GM21737 (cell line): ENCODE measurements around the gene APOH.

Experiments
- ATAC-seq: cut with Tn5 transposase; IDR thresholded peaks from one replicate; pipeline ENCODE4 v1.9.1; 2021; ENCODE audit warnings: mild to moderate bottlenecking, moderate library complexity; ENCODE audit not compliant: unreplicated experiment

The APOH gene

DNA sequence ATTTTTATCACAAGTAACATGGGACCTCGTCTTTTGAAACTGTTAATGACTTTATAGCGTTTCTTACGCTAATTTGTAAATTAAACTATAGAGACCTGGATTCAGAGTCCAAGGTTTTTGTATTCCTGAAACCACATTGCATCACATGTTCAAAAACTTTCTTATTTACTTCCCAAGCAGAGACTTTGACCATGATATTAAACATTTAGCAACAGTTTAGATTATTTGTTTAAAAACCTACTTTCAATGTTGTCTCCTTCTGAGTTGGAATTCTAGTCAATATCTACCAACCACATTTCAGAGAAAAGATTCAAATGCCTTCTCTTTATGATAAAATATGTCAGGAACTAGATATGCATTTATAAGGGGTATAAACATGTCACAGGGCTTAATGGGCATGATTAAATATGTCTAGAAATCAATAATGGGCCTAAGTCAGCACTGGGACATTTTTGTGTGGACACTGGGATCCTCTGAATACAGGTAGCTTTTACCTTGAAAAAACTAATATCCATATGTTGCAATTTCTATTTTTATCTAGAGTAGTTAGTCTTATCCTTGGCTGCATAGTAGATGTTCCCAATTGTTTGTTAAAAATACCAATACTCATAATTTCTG lies 6.3 kb upstream of the APOH start:
- ATAC-seq: no peak

DNA sequence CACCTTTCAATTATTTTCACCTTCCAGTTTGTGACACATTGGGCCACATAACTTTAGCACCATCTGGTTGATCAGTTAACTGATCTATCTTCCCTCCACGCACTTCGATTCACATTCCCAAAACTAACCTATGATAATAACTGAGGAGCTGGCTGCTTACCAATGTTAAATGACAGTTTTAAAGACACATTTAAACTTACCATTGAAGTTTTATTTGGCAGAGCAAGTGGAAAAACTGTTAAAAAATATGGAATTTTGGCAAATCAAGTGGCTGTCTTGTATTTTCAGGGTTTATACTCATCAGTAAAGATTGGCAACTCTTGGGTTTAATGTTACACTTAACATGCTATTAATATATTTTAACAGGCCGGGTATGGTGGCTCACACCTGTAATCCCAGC lies 5.4 kb upstream of the APOH start:
- no peak for ATAC-seq

DNA sequence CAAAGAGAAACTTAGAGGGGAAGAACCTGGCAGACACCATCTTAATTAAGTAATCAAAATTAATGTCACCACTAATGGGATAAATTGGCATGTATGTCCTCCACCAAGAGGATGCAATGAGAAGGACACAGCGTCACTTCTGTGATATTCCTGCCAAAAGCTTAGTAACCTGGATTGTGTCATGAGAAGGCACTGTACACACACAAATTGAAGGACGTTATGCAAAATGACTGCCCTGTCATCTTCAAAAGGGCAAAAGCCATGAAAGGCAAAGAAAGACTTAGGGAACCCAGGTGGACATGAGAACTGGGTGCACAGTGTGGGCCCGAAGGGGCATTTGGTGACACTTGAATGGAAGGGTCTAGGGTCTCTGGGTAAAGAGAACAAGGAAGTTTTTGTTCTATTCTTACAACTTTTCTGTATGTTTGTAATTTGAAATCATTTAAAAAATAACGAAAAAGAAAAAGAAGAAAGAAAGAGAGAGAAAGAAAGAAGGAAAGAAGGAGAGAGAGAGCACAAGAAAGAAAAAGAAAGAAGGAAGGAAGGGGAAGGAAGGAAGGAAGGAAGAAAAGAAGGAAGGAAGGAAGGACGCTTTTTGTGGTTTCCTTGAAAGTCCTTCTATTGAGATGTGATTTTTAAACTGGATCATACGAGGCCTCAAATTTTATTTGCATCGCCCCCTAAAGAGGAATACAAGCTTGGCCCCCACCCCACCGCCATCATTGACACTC lies 4.0 kb upstream of the APOH start:
- ATAC-seq: no peak

DNA sequence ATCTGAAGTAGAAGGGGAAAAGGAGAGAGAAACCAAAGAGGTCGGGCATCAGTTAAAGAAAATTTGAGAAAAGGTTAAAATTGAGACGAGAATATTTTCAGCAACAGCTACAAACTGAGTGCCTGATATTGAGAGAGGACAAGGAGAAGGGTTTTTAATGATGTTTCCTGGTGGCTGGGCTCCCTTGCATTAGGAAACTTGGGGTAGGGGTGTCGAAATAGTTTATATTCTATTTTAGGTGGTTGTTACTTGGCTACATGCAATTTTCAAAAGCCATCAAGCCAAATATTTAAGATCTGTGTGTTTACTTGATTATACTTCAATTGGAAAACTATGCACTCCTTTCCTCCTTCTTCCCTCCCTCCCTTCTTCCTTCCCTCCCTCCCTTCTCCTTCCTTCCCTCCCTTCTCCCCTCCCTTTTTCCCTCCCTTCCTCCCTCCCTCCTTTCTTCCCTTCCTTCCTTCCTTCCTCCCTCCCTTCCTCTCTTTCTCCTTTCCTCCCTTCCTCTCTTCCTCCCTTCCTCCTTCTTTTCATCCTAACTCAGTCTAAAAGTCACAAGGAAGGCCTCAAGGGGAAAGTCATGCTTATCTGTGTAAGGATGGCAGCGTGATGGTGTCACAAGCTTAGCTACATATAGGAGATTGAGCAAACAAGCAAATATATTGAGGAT lies 1.8 kb upstream of the APOH start:
- no peak for ATAC-seq

DNA sequence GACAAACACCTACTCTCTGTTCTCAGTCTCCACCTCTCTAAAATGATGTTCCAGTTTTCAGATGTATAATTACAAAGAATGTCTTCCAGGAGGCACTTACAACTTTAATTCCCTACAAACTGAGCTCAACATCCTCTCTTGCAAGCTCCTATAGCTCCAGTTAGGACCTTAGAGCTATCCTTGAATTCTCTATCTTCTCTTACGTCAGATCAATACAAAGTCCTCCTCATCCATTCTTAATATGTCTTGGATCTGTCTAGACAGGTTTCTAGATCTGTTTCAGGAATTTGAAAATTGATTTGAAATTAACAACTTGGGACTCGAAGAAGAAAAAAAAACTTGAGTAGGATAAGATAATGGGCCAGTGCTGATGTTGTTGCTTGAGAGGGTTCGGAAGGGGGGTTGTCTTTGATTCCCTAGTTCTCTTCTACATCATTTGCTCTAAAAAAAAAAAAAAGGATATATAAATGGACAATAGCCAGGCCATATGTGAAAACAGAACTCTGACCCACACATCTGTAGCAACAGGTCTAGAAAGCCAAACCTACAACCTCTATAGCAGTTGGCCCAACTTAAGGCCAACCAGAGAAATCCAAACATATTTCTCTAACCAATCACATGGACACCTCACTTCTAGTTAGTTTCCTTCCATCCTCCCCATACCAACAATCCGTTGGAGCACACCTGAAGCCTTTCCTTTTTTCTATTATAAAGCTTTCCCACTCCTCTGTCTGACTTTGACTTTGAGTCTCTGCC lies 746 bp upstream of the APOH start:
- no peak for ATAC-seq

DNA sequence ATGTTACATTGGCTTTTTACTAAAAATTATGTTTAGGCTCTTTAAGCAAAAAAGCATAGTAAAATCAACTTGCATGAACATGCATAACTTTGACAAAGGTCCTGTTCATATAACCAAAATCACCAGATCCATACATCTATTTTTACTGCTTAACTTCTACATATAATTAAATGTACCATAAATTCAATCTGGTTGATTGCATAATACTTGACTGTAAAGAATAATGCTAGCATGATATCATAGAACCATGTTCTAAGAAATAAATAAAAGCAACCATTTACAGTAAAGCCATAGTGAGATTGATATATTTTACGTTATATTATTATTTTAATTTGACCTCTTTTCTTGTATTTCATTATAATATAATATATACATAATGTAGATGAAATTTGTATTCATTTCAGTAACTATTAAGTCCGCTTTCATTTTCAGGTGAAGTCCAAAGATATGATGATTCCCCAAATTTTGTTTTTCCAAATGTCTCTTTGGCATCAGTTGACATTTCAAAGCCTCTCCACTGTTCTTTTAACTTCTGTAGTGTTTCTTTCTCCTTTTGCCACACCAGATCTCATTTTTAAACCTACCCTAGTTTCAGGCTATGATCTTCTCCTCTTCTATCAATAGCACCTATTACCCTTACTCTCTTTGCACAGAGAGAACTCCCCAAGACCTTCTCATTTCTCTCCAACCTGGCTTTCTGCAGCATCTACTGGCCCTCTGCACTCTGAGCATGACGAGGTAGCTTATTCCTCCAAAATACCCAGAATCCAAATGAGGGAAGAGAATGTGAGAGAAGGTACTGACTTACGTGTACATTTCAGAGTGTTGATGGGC lies 1.8 kb downstream of the APOH start:
- no peak for ATAC-seq

DNA sequence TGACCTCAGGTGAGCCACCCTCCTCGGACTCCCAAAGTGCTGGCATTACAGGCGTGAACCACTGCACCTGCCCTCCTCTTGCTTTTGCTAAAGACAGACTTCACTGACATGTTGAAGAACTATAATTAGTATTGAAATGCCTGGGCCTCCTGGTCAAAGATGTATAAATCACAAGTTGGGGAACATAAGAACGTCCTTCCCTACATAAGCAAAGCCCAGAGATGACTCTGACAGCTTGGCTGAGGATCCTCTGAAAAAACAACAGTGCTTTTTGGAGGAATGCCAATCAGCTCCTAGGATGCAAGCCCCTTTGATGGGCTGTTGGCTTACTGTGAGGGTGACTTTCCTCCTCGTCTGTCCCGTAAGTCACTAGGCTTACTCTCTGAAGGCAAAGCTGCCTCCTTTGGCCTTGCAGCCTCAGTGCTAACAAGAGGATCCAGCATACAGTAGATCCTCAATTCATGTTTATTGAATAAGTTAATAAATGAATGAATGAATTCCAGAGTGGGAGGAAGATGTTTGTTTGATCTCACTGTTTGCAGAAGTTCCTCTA lies 6.3 kb downstream of the APOH start:
- no peak for ATAC-seq

DNA sequence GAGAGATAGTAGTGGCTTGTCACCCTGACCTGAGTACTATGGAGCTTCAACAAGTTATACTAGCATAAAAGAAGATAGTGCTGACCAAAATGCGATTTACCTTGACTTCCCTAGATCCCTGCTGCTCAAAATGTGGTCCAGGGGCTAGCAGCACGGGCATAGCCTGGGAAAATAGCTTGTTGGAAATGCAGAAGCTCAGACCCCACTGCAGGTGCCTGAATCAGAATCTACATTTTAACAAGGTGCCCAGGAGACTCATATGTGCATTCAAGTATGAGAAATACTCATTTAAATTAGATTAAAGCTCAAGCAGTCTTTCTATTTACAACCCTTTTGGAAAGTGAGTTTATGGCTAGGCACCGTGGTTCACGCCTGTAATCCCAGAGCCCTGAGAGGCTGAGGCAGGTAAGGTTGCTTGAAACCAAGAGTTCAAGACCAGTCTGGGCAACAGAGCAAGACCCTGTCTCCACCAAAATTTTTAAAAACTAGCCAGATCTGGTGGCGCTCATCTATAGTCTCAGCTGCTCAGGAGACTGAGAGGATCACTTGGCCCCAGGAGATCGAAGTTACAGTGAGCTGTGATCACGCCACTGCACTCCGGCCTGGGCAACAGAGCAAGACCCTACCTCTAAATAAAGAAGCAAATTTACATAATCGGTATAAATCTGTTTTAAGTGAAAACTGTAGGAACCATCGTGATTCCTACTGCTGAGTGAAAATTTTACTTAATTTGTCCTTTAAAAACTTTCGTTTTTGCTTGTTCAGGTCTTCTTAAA lies 7.3 kb downstream of the APOH start:
- no peak for ATAC-seq

DNA sequence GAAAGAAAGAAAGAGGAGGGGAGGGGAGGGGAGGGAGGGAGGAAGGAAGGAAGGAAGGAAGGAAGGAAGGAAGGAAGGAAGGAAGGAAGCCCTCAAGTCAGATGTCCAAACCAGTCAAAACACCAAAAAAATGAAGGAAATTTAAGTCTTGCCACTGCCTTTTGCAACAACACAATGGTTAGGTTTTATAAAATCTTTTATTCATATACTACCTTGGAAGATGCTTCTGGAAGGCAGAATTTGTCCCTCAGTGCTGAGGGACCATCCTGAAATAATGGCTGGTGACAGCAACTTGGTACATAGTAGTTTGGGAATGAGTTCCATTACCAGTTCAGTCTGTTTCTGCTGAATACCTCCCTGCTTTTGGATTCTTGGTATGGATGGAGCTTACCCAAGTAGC lies 7.9 kb downstream of the APOH start:
- no peak for ATAC-seq

DNA sequence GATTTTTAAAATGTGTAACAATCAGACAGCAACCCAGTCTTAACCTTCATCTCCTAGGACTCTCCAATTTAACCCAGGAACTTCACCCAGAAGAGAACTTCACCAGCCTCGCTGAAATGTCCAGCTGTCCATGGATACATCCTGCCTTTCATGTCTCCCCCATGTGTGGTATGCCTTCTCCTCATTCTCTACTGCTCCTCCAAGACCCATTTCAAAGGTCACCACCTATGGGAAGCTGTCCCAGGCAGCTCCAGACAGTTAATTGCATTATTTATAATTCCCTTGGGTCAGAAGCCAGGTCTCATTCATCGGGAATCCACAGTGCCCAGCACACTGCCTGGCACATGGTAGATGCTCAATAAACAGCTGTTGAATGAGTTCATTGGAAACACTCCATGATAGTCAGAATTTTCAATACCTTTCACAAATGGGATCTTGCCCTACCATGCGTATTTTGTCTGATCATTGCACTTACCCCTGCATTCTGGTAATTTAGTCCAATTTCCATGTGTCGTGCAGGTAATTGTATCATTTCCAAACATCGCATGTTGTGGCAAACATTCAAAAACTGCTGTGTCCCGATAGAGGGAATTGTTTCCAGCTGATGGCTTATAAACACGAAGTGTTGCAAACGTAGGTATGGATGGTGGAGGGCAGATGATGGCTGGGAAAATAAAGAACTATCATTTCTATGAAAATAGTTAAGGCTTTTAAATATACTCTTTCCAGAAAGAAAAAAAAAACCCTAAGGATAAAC lies 9.0 kb downstream of the APOH start:
- ATAC-seq: no peak

DNA sequence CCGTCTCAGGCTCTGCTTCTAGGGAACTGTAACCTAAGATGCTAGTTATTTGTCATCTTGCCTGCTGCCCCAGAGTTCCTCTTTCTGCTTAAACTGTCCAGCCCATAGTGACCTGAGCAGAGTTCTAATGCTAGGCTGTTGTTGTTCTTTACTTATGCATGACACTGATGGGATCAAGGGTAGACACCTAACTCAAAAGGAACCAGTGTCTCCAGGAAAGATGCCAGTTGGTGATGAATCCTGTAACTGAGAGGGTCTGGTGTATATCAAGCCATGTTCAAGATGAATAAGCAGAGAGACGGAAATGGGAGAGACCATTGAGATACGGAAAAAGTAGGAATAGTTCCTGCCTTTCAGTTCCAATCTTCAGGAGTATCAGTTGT lies 13.7 kb downstream of the APOH start:
- ATAC-seq: no peak

DNA sequence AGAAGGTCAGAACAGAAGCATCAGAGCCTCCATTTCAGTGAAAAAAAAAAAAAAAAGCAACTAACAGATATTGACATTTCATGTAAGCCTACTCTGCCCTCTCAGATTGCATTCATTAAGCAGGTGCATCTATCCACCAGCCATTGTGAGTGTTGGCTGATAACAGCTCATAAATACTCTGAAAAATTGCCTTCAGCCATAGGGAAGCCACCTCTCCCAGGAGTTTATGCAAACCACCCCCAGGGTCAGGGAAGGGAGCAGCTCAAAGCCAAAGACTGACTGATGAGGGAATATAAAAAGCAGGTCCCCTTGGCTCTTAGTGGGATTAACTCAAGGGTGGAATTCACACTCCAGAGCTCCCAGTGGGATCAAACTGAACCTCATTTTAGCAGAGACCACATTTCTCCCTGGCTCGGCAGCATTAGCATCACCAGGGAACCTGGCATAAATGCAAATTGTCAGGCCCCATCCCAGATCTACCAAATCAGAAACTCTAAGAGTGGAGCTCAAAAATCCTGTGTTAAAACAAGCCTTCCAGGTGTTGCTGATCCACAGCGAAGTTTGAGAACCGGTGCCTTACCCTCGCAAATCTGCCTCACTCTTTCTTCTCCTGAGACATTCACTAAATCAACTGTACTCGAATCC lies 14.2 kb downstream of the APOH start:
- no peak for ATAC-seq

DNA sequence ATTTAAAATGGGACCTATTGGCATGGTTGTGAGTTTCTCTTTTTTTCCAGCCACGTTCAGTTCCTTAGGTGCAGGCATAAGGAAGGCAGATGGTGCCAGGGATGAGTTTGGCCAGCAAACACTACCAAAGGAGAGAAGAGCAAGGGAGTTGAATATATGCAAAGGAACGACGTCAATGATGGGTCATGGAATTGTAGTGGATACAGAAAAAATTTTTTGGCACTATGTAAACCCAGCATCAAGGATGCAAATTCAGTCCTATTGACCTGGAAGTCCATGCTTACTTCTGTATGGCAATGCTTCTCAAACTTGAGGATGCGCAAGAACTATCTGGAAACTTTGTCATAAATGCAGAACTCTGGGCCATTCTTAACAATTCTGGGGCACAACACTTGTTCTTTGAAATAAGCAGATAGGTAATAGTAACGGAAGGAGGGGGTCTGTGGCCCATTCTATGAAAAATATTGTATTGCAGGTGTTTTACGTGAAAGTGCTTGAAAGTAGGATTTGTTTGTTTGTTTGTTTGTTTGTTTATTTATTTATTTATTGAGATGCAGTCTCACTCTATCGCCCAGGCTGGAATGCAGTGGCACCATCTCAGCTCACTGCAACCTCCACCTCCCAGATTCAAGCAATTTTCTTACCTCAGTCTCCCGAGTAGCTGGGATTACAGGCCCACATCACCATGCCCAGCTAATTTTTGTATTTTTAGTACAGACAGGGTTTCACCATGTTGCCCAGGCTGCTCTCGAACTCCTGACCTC lies 18.0 kb downstream of the APOH start:
- ATAC-seq: no peak

DNA sequence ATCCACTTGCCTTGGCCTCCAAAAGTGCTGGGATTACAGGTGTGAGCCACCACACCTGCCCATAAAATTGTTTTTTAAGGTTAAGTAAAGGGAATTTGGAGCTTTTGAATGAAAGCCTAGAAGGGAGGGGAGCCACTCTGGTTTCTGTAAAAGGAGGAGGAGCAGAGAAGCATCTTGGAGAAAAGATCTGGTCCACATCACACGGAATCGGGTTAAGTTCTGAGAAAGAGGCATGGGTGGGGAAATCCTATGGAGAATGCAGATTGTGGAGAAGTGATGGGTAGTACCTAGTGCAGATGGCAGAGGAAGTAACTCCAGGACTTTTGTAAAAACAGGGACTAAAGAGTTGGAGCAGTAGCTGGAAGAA lies 19.0 kb downstream of the APOH start:
- ATAC-seq: no peak

DNA sequence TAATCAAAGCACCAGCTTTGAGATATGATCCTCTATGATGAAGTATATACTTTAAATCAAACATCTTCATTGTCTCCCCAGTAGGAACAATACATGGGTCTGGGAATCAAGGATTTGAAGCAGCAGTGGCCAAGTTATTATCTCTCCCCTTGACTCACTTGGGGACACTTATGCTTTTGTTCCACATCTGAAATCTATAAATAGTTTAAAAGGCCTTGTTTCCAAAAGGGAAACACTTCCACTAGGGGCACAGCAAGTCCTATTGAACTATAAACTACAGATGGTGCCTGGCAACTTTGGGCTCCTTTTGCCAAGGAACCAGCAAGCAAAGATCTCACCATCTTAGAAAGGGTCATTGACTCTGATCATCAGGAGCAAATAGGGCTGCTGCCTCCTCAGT lies 21.3 kb downstream of the APOH start:
- no peak for ATAC-seq

DNA sequence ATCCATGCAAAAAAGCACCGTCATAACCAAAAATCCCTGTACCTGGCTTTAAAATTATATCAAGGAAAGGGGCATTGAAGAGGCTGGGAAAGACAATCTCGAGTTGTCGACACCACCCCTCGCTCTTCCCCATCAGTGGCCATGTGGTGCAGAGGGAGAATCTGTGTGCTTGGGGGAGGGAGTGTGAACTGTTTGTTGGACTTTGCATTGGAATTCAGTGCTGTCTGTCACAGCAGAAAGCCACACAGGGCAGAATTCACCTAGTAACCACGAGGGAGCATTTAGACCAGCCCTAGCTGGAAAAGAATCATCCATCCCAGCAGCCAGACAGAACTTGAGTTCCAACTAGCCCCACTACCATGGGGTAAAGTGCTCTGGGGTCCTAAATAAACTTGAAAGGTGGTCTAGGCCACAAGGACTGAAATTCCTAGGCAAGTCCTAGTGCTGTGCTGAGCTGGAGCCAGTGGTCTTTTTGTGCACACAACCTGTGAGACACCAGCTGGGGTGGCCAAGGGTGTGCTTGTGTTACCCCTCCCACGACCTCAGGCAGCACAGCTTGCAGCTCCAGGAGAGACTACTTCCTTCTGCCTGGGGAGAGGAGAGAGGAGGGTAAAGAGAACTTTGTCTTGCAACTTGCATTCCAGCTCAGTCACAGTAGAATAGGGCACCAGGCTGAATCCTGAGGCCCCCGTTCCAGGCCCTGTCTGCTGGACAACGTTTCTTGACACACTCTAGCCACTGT lies 25.8 kb downstream of the APOH start:
- ATAC-seq: no peak

DNA sequence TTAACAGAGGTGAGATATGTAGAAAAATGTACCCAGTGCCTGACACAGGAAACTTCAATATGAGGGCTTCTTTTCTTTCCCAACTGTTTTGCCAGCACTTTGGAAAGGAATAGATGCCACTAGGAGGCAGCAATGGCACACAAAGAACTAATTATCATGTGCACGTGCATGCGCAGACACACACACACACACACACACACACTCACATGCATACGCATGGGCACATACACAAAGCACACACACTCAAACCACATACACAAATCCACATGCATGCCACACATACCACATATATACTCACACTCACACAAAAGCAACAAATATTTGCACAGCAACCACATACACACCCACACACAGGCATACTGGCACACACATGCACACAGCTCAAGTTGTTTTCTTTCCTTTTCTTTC lies 28.5 kb downstream of the APOH start:
- no peak for ATAC-seq
